NOMO-1 treated with DMSO at 0.1 percent for 48 hours (cell line): ENCODE data around the gene CXorf65.

Source experiments
- DNase-seq: peaks from one replicate; lab custom pipeline; 2025; ENCODE audit not compliant: unreplicated experiment; lab: John Stamatoyannopoulos, UW

CXorf65 gene

DNA sequence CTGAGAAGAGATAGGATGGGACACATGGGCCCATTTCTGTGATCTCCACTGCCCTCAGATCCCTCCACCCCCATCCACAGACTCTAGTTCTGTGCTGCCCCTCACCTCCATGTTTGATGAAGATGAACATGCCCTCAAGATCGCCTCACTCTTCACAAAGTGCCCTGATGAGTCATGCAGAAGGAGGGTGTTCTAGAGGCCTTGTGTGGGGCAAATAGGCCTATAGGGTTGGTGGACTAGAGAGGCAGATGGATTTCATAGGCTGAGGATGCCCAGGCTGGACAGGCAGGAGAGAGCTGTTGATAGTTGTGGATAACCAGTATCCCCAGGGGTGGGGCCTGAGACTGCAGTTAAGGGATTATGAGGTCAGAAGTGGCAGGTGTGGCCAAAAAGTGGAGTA lies at the start of gene CXorf65:
Gene CXorf65 (minus strand): TSS at position 314 of the 400 bp plus-strand sequence. CDS start 184 bp downstream, at position 130.
- DNase-seq, result peak; percentile 13

DNA sequence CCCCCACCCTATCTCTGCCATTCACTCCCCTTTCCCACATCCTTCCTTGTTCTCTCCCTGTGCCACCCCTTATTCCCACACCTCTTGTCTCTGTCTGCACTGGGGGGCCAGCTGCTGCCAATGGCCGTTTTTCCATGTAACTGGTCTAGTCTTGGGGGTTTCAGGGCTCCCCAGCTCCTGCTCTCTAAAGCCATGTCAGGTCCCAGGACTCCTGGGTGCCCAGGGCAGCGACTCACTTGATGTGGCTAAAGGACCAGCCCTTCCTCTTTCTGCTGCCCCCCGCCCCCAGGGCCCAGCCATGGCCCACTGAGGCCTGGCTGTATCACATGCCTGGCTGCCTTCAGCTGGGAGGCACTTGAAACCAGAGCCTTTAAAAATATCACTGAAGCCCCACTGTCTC lies 48.1 kb upstream of the CXorf65 start:
- no peak for DNase-seq

DNA sequence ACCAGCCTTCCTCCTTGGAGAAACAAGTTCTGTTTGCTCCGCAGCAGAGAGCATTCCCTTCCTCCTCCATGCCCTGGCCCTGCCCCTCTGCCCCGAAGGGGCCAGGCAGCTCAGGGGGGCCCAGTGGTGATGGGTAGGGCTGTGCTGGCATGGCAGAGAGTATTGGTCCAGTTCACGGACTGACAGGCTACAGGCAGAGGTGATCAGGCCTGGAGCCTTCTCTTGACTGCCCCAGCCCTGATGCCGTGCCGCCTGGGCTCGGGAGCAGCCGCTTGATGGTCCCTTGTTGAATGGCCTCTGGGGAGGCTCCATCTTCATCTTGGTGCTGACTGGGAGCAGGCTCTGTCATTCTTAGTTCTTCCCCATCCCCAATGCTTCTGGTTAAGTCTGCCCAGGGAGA lies 47.7 kb upstream of the CXorf65 start:
- DNase-seq, result no peak

DNA sequence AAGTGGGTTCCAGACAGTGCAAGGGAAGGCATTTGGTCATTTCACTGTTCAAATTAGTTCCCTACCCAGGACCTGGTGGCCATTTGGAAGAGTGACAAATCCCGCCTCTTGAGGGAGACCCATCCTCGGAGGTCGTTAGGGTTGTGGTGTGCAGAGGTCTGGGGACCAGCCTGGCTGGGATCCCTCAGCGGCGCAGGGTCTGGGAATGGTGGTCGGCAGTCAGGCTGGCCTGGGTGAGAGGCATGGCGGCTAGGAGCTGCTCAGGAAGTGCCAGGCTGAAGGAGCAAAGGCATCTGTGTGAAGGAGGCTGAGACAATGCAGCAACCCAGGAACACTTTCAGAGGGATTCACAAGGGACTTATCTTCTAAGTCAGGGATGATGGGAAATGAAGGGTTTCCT lies 44.8 kb upstream of the CXorf65 start:
- no peak for DNase-seq

DNA sequence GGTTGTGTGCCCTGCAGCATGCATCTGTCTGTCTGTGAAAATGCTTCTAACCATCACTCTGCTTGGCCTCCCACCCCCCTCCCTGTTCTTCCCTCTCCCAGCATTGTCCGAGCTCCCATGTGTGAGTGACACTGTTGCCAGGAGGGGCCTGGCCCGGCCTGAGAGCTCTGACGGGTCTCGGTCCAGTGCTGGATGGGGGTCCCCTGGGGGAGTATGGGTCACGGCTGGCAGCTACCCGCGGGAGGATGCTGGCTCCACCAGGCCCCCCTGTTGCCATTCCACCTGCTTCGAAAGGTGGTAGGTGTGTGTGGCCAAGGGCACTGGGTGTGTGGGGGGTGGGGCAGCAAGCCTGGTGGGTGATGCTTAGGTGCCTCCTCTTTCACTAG lies 41.7 kb upstream of the CXorf65 start:
- DNase-seq, result no peak

DNA sequence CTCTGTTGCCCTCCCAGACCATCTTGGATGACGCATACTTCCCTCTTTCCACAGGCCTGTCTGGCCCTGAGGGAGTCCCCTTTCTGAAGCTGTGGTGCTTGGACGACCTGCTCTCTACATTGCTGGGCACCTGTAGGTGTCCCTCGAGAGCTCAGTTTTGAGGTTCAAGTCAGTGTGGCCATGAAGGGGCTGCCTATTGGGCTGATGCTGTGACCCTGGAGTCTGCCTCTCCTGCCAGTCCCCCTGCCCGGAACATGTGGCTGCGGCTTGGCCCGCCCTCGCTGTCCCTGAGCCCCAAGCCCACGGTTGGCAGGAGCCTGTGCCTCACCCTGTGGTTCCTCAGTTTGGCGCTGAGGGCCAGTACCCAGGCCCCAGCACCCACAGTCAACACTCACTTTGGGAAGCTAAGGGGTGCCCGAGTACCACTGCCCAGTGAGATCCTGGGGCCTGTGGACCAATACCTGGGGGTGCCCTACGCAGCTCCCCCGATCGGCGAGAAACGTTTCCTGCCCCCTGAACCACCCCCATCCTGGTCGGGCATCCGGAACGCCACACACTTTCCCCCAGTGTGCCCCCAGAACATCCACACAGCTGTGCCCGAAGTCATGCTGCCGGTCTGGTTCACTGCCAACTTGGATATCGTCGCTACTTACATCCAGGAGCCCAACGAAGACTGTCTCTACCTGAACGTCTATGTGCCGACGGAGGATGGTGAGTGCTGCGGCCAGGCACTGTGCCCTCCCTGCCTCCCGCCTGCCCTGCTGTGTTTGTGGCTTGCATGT lies 41.1 kb upstream of the CXorf65 start:
- DNase-seq, result no peak

DNA sequence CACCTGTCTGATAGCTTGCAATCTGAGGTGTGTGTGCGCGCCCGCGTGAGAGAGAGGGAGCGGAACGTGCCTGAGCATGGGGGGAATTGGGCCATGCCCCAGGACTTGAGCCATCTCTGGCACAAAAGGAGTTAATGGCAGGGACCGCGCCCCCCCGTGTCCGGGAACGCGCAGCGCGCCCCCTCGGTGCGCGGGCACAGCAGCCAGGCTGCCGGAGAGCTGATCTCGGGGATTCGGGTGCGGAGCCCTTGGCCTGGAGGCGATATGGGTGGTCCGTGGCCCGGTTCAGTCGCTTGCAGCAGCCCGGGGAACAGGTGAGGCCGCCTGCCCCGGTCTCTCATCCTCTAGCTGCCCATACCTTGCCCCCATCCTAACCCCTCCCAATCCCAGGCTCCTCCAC lies 38.1 kb upstream of the CXorf65 start, which contains the start of gene NLGN3:
Gene NLGN3 (plus strand): TSS at position 191 of the 400 bp plus-strand sequence. CDS start 2,909 bp downstream, outside the sequence.
- no peak for DNase-seq

DNA sequence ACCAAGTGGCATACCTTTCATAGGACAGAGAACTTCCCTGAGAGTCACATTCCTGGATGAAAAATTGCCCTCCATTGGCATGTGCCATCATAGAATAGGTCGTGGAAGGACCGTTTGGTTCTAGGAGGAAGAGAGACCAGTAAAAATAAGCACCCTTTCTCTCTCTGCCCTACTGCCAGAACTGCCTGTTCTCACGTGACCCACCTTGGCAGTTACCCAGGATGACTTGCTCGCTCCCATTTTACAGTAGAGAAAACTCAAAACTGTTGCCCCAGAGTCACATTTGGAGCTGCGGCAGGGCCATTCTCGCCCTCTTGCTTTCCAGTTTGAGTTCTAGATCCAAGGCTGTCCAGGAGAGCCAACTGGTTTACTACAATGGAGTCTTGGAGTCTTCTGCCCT lies 37.0 kb upstream of the CXorf65 start:
- no peak for DNase-seq

DNA sequence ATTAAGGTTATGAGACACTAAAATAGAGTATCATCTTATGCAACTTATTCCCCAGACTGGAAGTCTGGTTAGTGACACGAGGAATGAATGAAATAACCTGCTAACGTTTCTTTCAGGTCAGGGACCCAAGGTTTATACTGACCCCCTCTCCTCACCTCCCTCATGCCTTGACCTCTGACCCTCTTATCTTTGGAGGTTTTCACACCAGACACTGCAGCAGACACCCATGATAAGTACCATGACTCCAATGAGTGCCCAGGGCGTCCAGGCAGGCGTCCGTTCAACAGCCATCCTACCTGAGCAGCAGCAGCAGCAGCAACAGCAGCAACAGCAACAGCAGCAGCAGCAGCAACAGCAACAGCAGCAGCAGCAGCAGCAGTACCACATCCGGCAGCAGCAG lies 33.9 kb upstream of the CXorf65 start:
- no peak for DNase-seq

DNA sequence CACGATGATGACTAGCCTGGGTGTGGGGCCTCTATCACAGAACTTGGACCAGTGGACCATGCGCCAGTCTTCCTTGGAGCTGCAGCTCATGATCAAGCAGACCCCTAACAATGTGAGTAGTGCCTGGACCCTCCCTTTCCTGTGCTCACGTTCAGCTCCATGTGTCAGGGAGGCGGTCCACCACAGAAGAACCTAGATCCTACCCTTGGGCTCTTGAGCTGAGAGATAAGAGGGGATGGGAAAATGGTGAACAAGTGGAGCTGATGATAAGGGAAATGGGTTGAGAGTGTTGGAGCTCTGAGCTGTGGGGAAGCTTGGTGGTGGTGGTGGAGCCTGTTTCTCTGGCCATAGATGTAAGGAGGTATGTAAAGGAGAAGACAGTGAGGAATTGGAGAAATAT lies 25.0 kb upstream of the CXorf65 start:
- DNase-seq, result no peak

DNA sequence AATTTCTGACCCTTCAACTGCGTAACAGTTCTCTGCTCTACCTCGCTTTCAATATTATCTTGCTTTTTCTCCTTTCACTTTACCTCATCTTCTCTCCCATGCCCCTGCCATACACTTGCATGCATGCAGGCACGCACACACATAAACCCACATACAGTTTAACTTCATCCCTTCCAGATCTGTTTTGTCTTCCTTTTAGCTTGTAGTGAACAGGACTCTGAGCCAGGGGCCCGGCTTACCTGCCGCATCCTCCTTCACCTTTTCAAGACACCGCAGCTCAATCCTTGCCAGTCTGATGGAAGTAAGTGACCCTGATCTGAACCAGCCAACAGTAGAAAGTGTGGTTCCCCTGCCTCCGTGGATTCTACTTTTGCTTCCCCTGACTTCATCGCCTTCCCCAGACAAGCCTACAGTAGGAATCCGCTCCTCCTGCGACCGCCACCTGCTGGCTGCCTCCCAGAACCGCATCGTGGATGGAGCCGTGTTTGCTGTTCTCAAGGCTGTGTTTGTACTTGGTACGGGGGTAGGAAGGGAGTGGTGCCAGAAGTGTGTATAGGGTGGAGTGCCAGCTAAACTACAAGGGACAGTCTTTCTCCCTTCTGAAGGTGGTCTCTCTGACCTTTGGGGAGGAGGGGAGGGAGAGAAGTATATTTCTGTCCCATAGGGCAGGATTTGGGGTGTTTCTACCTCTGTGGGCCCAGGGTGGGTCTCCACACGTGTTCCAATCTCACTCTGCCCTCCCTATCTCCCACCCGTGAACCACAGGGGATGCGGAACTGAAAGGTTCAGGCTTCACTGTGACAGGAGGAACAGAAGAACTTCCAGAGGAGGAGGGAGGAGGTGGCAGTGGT lies 22.6 kb upstream of the CXorf65 start:
- DNase-seq, result peak; percentile 36

DNA sequence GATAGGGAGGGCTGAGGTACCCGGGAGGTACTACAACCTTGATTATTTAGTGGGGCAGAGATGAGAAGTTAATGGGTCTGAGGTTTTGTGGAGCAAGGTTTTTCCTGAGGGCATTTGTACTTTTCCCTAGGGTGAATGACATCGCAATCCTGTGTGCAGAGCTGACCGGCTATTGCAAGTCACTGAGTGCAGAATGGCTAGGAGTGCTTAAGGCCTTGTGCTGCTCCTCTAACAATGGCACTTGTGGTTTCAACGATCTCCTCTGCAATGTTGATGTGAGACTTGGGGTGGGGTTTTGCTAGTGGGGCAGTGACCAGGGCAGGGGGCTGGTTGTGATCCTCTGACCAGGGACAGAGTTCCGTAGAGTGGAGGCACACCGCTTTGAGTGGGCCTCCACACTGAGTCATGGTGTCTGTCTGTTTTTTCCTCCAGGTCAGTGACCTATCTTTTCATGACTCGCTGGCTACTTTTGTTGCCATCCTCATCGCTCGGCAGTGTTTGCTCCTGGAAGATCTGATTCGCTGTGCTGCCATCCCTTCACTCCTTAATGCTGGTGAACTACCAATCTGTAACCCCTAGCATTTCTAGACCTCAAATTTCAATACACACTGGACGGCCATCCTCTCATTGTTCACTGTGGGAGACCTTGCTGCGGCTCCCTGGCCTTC lies 21.8 kb upstream of the CXorf65 start:
- no peak for DNase-seq

DNA sequence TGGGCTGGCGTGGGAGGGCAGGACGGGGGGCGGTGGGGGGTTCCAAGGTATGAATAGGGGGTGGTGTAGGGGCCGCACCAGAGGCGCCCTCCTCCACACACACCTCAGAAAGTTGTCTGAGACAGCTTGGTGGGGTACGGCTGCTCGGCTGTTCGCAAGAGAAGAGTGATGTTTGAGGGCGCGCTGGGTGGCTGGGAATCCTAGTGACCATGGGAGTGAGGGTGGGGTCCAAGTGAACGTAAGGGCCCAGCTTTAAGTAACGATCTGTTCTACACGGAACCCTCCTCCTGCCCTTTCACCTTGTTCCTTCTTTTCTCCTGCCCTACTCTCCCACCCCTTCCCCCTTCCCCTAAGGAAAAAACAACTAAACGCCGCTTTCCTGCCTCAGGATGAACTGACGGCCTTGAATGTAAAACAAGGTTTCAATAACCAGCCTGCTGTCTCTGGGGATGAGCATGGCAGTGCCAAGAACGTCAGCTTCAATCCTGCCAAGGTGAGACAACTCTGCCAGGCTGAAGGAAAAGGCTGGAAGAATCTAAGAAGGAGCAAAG lies 12.5 kb upstream of the CXorf65 start:
- no peak for DNase-seq

DNA sequence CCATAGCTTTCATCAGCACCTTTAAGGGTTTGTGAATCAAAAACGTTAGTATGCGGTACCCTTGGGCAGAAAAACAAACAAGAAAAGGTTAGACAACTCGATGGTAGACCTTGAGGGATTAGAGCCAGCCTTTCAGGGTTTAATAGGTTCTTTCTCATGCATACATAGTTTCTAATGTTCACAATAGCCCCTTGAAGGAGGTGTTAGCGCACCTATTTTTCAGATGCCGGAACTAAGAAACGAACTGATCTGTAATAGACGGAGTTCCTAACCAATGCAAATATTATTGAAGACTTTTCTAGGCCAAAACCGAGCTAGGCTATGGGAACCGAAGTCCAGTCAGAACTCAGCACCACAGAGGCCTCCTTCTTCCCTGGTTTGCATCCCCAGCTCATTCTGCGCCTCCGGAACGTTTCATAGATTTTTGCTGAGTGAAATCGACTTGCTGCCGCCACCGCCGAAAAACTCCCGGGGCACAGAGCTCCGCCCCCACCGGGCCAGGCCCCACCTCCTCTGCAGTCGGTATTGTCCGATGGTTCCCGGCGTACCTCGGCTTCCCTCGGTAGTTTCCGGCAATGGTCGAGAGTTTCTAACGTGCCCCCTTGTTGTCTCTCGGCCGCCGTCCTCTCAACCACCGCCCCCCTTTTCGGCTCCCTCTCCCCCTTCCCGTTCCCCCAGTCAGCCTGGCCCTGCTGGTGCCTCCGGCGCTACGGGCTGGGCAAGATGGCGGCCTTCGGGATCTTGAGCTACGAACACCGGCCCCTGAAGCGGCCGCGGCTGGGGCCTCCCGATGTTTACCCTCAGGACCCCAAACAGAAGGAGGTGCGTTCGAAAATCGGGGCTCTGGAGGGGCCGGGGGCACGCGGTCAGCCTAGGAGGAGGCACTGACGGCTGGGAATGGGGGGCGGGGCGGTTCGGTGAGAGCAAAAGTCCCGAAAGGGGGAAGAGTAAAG lies 11.8 kb upstream of the CXorf65 start, which contains the start of gene MED12:
Gene MED12 (plus strand): TSS at position 565 of the 953 bp plus-strand sequence. CDS start 159 bp downstream, at position 724.
- peak; percentile 65 for DNase-seq

DNA sequence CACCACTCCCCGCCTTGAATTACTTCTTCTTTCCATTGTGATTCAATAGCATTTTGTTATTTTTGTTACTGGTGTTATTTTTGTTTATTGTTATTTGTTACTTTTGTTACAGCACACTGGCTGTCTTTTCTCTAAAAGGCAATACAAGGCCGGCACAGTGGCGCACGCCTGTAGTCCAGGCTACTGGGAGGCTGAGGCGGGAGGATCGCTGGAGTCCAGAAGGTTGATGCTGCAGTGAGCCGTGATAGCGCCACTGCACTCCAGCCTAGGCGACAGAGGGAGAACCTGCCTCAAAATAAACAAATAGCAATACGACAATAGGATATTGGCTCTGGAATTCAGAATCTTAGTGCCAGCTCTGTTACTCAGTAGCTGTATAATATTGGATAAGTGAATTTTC lies 10.8 kb upstream of the CXorf65 start:
- no peak for DNase-seq

DNA sequence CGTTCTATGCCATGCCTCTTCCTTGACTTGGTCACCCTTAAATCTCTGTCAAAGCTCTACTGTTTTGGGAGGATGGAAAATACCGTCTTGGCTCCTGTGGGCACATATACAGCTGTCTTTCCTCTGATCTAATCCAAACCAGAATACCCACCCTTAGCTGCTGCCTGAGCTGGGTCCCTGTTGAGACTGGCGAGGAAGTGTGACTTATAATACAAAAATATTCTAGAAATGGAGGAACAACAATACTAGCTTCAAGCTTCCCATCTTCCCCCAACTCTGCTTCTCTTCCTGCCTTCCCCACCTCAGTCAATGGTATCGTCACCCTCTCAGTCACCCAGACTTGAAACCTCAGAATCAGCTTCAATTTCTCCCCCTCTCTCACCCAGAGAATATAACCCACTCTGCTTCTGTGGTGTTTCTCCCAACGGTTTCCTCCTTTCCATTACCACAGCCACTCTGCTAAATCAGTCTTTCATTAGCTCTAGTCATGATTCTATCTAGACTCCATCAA lies 5.4 kb upstream of the CXorf65 start:
- DNase-seq, result no peak

DNA sequence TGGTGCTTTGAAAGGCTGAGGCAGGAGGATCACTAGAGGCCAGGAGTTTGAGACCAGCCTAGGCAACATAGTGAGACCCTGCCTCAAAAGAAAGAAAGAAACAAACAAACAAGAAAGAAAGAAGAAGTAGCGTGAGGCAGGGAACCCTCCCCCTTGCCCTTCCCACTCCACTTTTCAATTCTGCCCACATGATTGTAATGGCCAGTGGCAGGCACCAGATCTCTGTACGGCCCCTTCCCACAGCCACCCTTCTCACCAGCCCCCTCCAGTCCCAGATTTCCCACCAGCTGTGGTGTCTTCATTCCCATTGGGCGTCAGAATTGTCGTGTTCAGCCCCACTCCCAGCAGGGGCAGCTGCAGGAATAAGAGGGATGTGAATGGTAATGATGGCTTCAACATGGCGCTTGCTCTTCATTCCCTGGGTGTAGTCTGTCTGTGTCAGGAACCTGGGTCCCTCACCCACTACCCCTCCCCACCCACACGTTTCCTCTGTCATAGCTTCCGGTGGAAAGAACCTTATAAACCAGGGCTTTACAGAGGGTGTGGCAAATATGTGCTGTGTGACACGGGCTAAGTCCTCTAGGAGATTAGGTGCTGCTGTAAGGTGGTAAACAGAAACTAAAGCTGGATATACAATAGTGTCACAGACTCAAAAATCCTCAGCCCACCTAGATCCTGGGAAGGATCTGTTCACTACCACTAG lies 4.8 kb upstream of the CXorf65 start, which contains the start of gene IL2RG:
Gene IL2RG (minus strand): TSS at position 437 of the 703 bp plus-strand sequence. CDS start 38 bp downstream, at position 399.
- DNase-seq, result peak; percentile 13

DNA sequence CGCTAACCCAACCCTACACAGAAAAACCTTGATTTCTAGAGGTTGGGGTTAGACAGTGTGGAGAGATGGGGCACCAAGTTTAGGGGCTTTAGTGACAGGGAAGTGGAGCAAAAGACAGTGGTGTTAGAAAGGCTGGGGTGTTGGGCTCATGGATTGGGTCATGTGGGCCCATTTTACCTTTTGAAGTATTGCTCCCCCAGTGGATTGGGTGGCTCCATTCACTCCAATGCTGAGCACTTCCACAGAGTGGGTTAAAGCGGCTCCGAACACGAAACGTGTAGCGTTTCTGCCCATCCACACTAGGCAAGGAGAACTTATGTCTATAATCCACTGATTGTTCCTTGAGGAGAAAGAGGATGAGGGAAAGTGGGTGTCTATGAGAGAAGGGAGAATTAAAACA lies 2.5 kb upstream of the CXorf65 start:
- no peak for DNase-seq

DNA sequence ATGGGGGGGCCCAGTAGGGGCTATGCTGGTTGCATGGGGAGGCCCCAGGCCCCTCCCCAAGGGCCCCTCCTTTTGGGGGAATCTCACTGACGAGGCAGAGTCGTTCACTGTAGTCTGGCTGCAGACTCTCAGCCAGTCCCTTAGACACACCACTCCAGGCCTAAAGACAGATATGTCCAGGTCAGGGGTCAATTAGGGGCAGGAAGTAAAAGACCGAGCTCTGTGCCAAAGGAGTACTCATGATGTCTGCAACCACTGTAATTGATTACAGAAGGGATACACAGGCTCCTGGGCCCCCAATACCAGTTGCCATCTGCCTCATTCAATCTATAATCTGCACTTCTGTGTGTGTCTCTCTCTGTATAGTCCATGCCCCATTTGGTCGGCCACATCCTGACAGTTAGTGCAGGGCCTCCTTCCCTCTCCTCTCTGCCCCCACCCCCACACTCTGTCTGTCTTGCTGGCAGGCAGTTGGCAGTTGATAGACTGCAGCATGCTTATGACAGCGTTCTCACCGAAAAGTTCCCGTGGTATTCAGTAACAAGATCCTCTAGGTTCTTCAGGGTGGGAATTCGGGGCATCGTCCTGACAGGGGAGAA lies 1.3 kb upstream of the CXorf65 start:
- peak; percentile 53 for DNase-seq
